ENCODE data around the gene HMGCLL1.

GRCh38 chr6:55492259-55492658, 86.7 kb downstream of the HMGCLL1 start:
- TF ChIP-seq ARNT (IDR thresholded peaks at IDR 0.05) (no peak), FOXK2 (IDR thresholded peaks at IDR 0.05) (no peak), FOXM1 (IDR thresholded peaks at IDR 0.05; ENCODE audit: borderline replicate concordance) (no peak), TARDBP (IDR thresholded peaks at IDR 0.05) (no peak), LEF1 (IDR thresholded peaks at IDR 0.05; ENCODE audit: borderline replicate concordance) (no peak), BHLHE40 (IDR thresholded peaks at IDR 0.05; ENCODE audit: borderline replicate concordance) (no peak), NFRKB (IDR thresholded peaks at IDR 0.05) (no peak), SP1 (IDR thresholded peaks at IDR 0.05) (no peak), ELF4 (IDR thresholded peaks at IDR 0.05) (no peak), HDGF (IDR thresholded peaks at IDR 0.05; ENCODE audit: borderline replicate concordance) (no peak), FOXA1 (IDR thresholded peaks at IDR 0.05) (no peak), SUZ12 (IDR thresholded peaks at IDR 0.05) (no peak)
